Measurements from ENCODE around the gene ACSM6.

Gene ACSM6

DNA sequence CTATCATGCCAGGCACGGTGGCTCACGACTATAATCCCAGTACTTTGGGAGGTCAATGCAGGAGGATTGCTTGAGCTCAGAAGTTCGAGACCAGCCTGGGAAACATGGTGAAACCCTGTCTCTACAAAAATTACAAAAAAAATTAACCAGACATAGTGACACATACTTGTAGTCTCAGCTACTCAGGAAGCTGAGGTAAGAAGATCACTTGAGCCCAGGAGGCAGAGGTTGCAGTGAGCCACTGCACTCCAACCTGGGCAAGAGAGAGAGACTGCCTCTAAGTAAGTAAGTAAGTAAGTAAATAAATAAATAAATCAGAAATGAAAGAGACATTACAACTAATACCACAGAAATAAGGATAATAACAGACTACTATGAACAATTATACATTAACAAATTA is 60.6 kb downstream of the ACSM6 start:
- Histone ChIP-seq H3K9me2 (replicated peaks; ENCODE audit: control insufficient read depth, low read length) (no peaks in the 10 kb centered on the region), H3K4me1 (ENCODE audit: control insufficient read depth, low read length) (peaks cover 7% of the 10 kb centered on the region), H3F3A (ENCODE audit: control insufficient read depth, insufficient read depth) (no peaks in the 10 kb centered on the region), H3K79me2 (ENCODE audit: control insufficient read depth, low read length) (no peaks in the 10 kb centered on the region; the same call in 1 of the 2 replicates), H3K27ac (ENCODE audit: low read depth, low read length) (no peak overlapping the region), H3K27me3 (ENCODE audit: control insufficient read depth, low read length) (no peaks in the 10 kb centered on the region), H3K9me3 (ENCODE audit: control insufficient read depth, insufficient read depth, low read length) (peaks cover 4% of the 10 kb centered on the region; the same call in 1 of the 2 replicates), H3K36me3 (ENCODE audit: control insufficient read depth, low read length) (peaks cover 31% of the 10 kb centered on the region), H3K4me3 (ENCODE audit: low read length) (no peak overlapping the region), H4K20me1 (ENCODE audit: control insufficient read depth, insufficient read depth, low read depth, low read length) (no peaks in the 10 kb centered on the region), H3K4me2 (ENCODE audit: low read length) (no peak overlapping the region)
- no peak for TF ChIP-seq EZH2phosphoT487 (IDR thresholded peaks at IDR 0.05; ENCODE audit: borderline replicate concordance, low read length)

DNA sequence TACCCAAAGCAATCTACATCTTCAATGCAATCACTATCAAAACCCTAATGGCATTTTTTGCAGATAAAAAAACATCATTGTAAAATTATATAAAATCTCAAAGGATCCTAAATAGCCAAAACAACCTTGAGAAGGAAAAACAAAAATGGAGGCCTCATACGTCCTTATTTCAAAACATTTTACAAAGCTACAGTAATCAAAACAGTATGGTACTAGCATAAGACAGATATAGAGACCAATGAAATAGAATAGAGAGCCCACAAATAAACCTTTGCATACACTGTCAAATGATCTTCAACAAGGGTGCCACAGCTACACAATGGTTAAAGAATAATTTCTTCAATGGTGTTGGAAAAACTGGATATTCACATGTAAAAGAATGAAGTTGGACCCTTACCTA is 62.2 kb downstream of the ACSM6 start:
- Histone ChIP-seq H3K4me1 (ENCODE audit: control insufficient read depth, low read length) (peaks cover 7% of the 10 kb centered on the region), H3K27ac (ENCODE audit: low read depth, low read length) (no peak overlapping the region), H3K79me2 (ENCODE audit: control insufficient read depth, low read length) (no peaks in the 10 kb centered on the region; the same call in 1 of the 2 replicates), H3K36me3 (ENCODE audit: control insufficient read depth, low read length) (peaks cover 48% of the 10 kb centered on the region), H3K27me3 (ENCODE audit: control insufficient read depth, low read length) (no peaks in the 10 kb centered on the region), H3K4me3 (ENCODE audit: low read length) (no peak overlapping the region), H3F3A (ENCODE audit: control insufficient read depth, insufficient read depth) (no peaks in the 10 kb centered on the region), H4K20me1 (ENCODE audit: control insufficient read depth, insufficient read depth, low read depth, low read length) (no peaks in the 10 kb centered on the region), H3K9me2 (replicated peaks; ENCODE audit: control insufficient read depth, low read length) (no peaks in the 10 kb centered on the region), H3K9me3 (ENCODE audit: control insufficient read depth, insufficient read depth, low read length) (peaks cover 4% of the 10 kb centered on the region; the same call in 1 of the 2 replicates), H3K4me2 (ENCODE audit: low read length) (no peak overlapping the region)
- TF ChIP-seq EZH2phosphoT487 (IDR thresholded peaks at IDR 0.05; ENCODE audit: borderline replicate concordance, low read length) = no peak
- TF ChIP-seq, protein P1, sequence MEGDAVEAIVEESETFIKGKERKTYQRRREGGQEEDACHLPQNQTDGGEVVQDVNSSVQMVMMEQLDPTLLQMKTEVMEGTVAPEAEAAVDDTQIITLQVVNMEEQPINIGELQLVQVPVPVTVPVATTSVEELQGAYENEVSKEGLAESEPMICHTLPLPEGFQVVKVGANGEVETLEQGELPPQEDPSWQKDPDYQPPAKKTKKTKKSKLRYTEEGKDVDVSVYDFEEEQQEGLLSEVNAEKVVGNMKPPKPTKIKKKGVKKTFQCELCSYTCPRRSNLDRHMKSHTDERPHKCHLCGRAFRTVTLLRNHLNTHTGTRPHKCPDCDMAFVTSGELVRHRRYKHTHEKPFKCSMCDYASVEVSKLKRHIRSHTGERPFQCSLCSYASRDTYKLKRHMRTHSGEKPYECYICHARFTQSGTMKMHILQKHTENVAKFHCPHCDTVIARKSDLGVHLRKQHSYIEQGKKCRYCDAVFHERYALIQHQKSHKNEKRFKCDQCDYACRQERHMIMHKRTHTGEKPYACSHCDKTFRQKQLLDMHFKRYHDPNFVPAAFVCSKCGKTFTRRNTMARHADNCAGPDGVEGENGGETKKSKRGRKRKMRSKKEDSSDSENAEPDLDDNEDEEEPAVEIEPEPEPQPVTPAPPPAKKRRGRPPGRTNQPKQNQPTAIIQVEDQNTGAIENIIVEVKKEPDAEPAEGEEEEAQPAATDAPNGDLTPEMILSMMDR (IDR thresholded peaks at IDR 0.05; ENCODE audit: low read depth, low read length, poor library complexity, severe bottlenecking) = no peak

DNA sequence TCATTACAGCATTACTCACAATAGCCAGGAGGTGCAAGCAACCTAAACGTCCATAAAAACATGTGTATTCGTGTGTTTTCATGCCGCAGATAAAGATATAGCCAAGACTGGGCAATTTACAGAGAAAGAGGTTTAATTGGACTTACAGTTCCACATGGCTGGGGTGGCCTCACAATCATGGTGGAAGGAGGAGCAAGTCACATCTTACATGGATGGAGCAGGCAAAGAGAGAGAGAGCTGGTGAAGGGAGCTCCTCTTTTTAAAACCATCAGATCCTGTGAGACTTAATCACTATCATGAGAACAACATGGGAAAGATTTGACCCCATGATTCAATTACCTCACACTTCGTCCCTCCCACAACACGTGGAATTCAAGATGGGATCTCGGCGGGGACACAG is 63.8 kb downstream of the ACSM6 start:
- H3K36me3 ChIP-seq (ENCODE audit: control insufficient read depth, low read length) = peaks cover 52% of the 10 kb centered on the region
- H3K4me1 ChIP-seq (ENCODE audit: control insufficient read depth, low read length) = peaks cover 6% of the 10 kb centered on the region
- H4K20me1 ChIP-seq (ENCODE audit: control insufficient read depth, insufficient read depth, low read depth, low read length) = no peaks in the 10 kb centered on the region
- H3K4me3 ChIP-seq (ENCODE audit: low read length) = no peak overlapping the region
- no peak overlapping the region for H3K27ac ChIP-seq (ENCODE audit: low read depth, low read length)
- TF ChIP-seq, protein P1 (IDR thresholded peaks at IDR 0.05; ENCODE audit: low read depth, low read length, poor library complexity, severe bottlenecking) = no peak
- TF ChIP-seq EZH2phosphoT487 (IDR thresholded peaks at IDR 0.05; ENCODE audit: borderline replicate concordance, low read length) = no peak
- H3K79me2 ChIP-seq (ENCODE audit: control insufficient read depth, low read length) = no peaks in the 10 kb centered on the region; the same call in 1 of the 2 replicates
- no peaks in the 10 kb centered on the region for H3K9me2 ChIP-seq (replicated peaks; ENCODE audit: control insufficient read depth, low read length)
- no peaks in the 10 kb centered on the region for H3K27me3 ChIP-seq (ENCODE audit: control insufficient read depth, low read length)
- H3F3A ChIP-seq (ENCODE audit: control insufficient read depth, insufficient read depth) = no peaks in the 10 kb centered on the region
- H3K4me2 ChIP-seq (ENCODE audit: low read length) = no peak overlapping the region
- H3K9me3 ChIP-seq (ENCODE audit: control insufficient read depth, insufficient read depth, low read length) = peaks cover 4% of the 10 kb centered on the region; the same call in 1 of the 2 replicates

DNA sequence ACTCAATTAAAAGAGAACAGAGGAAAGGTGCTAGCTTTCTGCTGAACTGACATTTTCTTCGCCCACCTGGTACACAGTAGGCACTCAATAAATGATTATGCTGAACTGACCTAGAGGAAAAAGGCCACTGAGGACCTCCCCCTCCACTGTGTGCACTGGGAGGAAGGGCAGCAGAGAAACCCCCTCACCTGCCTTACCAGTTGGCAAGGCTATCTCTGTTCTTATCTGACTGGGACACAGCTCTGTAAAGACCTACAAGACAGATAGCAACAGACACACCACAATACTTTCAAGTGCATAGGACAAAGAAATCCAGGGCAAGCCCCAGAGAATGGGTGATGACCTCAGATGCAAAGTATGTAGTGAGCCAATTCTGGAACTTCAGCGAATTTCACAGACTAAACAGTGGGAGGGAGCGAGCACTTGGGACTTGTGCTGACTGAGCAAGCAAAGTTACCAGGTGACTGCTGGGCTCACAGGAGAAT is 66.4 kb downstream of the ACSM6 start:
- Histone ChIP-seq H3K4me1 (ENCODE audit: control insufficient read depth, low read length) (peaks cover 3% of the 10 kb centered on the region; the same call in 1 of the 2 replicates), H4K20me1 (ENCODE audit: control insufficient read depth, insufficient read depth, low read depth, low read length) (no peaks in the 10 kb centered on the region), H3K9me2 (replicated peaks; ENCODE audit: control insufficient read depth, low read length) (no peaks in the 10 kb centered on the region), H3K27ac (ENCODE audit: low read depth, low read length) (no peak overlapping the region), H3F3A (ENCODE audit: control insufficient read depth, insufficient read depth) (no peaks in the 10 kb centered on the region), H3K4me2 (ENCODE audit: low read length) (no peak overlapping the region), H3K36me3 (ENCODE audit: control insufficient read depth, low read length) (peaks cover 64% of the 10 kb centered on the region), H3K79me2 (ENCODE audit: control insufficient read depth, low read length) (no peaks in the 10 kb centered on the region; the same call in 1 of the 2 replicates), H3K4me3 (ENCODE audit: low read length) (no peak overlapping the region), H3K27me3 (ENCODE audit: control insufficient read depth, low read length) (no peaks in the 10 kb centered on the region), H3K9me3 (ENCODE audit: control insufficient read depth, insufficient read depth, low read length) (peaks cover 4% of the 10 kb centered on the region; the same call in 1 of the 2 replicates)
- TF ChIP-seq, protein P1 (IDR thresholded peaks at IDR 0.05; ENCODE audit: low read depth, low read length, poor library complexity, severe bottlenecking) = no peak
- TF ChIP-seq EZH2phosphoT487 (IDR thresholded peaks at IDR 0.05; ENCODE audit: borderline replicate concordance, low read length) = no peak

All from DOHH2 (cell line).